Gastrocnemius medialis (tissue), 4 donors: ENCODE results near the gene KCNAB2. TPM values are rescaled to one million over a fixed set of nuclear protein-coding genes. Genes with fewer than 3 reads are reported as not detected.

Experiments
- ATAC-seq, 2 donors: fragments of 150-250 bp; one replicate each; pipeline ENCODE4 v1.9.1; 2016
- DNase-seq, 2 donors: peaks; one replicate each; pipeline ENCODE4 v3.0.0-alpha.2; 2019
- H3K27ac ChIP-seq, 4 donors: fragments of 200-600 bp; sonication (generic); 1 replicate in 1 of 4; 2 replicates in 3 of 4; pipeline ENCODE4 v1.5.1; 2016 to 2018; ENCODE audit warnings: mild to moderate bottlenecking in 2 of 4, moderate library complexity in 1 of 4
- H3K27me3 ChIP-seq, 3 donors: fragments of 200-600 bp; sonication (generic) in 2 of 3; 1 replicate in 1 of 3; 2 replicates in 2 of 3; pipeline versions ENCODE4 v1.5.1 to v1.6.0; 2016 to 2019; ENCODE audit warnings: mild to moderate bottlenecking in 1 of 3, moderate library complexity in 1 of 3
- H3K36me3 ChIP-seq, 2 donors: fragments of 200-600 bp; sonication (generic) in 1 of 2; one replicate each; pipeline ENCODE4 v1.5.1; 2017 to 2018
- H3K4me1 ChIP-seq, 2 donors: fragments of 200-600 bp; sonication (generic) in 1 of 2; one replicate each; pipeline ENCODE4 v1.5.1; 2016 to 2017; ENCODE audit warnings: mild to moderate bottlenecking in 2 of 2
- H3K4me3 ChIP-seq, 4 donors: fragments of 200-600 bp; sonication (generic) in 3 of 4; 1 replicate in 1 of 4; 2 replicates in 3 of 4; pipeline ENCODE4 v1.5.1; 2016 to 2019; ENCODE audit warnings: mild to moderate bottlenecking in 2 of 4
- H3K9me3 ChIP-seq, 3 donors: fragments of 200-600 bp; sonication (generic) in 2 of 3; 1 replicate in 1 of 3; 2 replicates in 2 of 3; pipeline ENCODE4 v1.5.1; 2016 to 2019
- CTCF ChIP-seq, 5 experiments: fragments of 450-650 bp in 3 of 5; fragments of 200-600 bp in 2 of 5; sonication (generic) in 2 of 5; IDR thresholded peaks in 4 of 5; conservative IDR thresholded peaks in 1 of 5; 1 replicate in 4 of 5; 2 replicates in 1 of 5; pipeline ENCODE4 v1.5.1; 2016 to 2019; ENCODE audit warnings: antibody characterized with exemption in 5 of 5, mild to moderate bottlenecking in 3 of 5, moderate library complexity in 3 of 5
- POLR2A ChIP-seq, 2 donors: fragments of 450-650 bp; IDR thresholded peaks; one replicate each; pipeline ENCODE4 v1.6.1; 2017; ENCODE audit warnings: antibody characterized with exemption in 2 of 2, mild to moderate bottlenecking in 2 of 2, moderate library complexity in 2 of 2
- in situ Hi-C, 4 donors: fragments of 200-750 bp; cut with MboI; loops; one replicate each; pipeline versions ENCODE4 v1.15.0 to v1.8.0; 2017; ENCODE audit warnings: low sequenced_read_pairs in 4 of 4
- intact Hi-C: fragments of 100-400 bp; cut with DNase I; formaldehyde crosslinking; loops from one replicate; pipeline ENCODE4 v1.15.1; 2023; ENCODE audit warnings: low total_unique reads
- total RNA-seq, 4 donors: library from RNA; depleted of rRNA; stranded (reverse); fragments of >200 nt; gene quantifications; one replicate each; pipeline versions ENCODE4 v1.1.0 to v1.2.3, GENCODE V29; 2016

The KCNAB2 gene
- 1 to 10 TPM; 2.8 to 7.8 (median 4.5) TPM for total RNA-seq

DNA sequence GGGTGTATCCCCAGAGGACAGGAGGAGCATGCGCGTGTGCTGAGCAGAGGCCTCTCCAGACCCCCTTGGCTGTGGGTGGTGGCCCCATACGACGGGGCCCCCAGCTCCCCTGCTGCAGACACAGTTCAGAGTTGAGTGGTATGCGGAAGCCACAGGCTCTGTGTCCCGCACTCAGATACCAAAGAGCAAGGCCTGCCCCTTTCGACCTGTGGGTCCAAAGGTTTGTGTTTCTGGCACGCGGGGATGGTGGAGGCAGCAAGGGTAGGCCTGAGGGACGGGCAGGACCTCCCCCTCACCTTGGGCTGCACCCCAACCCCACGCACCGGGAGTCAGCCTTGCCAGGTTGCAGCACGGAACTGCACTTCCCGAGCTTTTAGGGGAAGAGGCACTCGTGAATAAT lies at the start of gene KCNAB2:
KCNAB2 (plus strand) TSS at position 328 of the 400 bp plus-strand sequence. CDS start 5,649 bp downstream, outside the sequence.
- DNase-seq (no peak), ATAC-seq (no peak)
- Histone ChIP-seq H3K4me1 (no peaks in the 10 kb centered on the region), H3K36me3 (no peaks in the 10 kb centered on the region), H3K27ac (no peak within 1 kb of the TSS), H3K27me3 (no peaks in the 10 kb centered on the region), H3K4me3 (no peak within 1 kb of the TSS), H3K9me3 (no peaks in the 10 kb centered on the region)
- intact Hi-C loops: no loop called here
- in situ Hi-C loops: no loop called here
- TF ChIP-seq POLR2A (IDR thresholded peaks at IDR 0.05) (no peak), CTCF (IDR thresholded peaks at IDR 0.05 in 4 of 5, conservative IDR thresholded peaks at IDR 0.05 in 1 of 5) (no peak)

DNA sequence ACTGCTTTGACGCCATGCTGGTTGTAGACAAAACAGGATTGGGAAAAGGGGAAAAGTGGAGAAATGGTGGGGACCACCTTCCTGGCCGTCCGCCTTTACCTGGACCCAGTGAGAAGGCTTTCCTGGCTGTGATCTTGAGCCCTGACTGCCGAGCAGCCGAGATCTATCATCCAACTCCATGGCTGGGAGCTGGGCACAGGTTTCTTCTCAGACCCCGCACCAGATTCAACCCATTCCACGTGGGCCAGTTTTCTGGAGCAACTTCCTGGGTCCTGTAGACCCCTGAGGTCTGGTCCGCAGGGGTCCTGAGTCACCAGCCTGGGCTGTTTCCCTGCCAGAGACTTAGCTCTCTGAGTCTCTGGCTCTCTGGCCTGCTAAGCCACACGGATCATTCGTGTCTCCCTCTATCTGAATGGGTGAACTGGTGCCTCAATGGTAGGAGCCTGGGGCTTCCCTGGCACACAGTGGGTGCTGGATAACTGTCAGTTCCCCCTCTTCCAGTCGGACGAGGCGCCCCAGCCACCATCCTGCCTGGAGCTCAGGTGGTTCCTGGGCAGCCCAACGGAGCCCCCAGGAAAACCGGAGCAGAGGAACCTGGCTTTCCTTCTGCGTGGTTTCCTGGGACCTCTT lies 48.9 kb upstream of the KCNAB2 start:
- intact Hi-C loops (no loop called here), in situ Hi-C loops (no loop called here)
- Histone ChIP-seq H3K36me3 (no peaks in the 10 kb centered on the region), H3K4me3 (no peak overlapping the region), H3K27me3 (peaks cover 0 to 7% (median 5%) of the 10 kb centered on the region in 3 donors), H3K27ac (no peak overlapping the region), H3K4me1 (peaks cover 4 to 8% of the 10 kb centered on the region in 2 donors), H3K9me3 (no peaks in the 10 kb centered on the region)
- DNase-seq (peak in 1 of 2 donors; percentile 5), ATAC-seq (no peak)
- TF ChIP-seq POLR2A (IDR thresholded peaks at IDR 0.05) (no peak), CTCF (IDR thresholded peaks at IDR 0.05 in 4 of 5, conservative IDR thresholded peaks at IDR 0.05 in 1 of 5) (no peak)

DNA sequence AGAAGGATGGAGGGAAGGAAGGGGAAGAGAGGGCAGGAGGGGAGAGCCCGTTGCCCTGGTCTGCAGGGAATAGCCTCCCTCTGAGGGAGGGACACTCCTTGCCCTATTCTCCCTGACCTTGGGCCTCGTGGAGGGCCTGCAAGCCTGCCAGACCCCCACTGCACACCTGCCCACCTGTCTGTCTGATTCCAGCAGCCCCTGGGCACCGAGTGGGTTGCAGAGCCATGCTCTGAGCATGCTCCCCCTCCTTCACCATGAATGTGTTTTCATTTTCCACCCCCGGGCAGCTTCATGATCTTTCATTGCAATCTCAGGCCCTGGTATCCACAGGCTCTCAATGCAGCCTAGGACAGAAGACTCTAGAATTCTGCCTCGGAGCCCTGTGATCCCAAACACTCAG lies 48.4 kb upstream of the KCNAB2 start:
- H3K27ac ChIP-seq: no peak overlapping the region
- no peak for TF ChIP-seq POLR2A (IDR thresholded peaks at IDR 0.05)
- H3K36me3 ChIP-seq: no peaks in the 10 kb centered on the region
- H3K4me3 ChIP-seq: no peak overlapping the region
- DNase-seq (no peak), ATAC-seq (no peak)
- intact Hi-C loops (no loop called here), in situ Hi-C loops (no loop called here)
- H3K27me3 ChIP-seq: peaks cover 0 to 7% (median 5%) of the 10 kb centered on the region in 3 donors
- H3K4me1 ChIP-seq: peaks cover 4 to 8% of the 10 kb centered on the region in 2 donors
- no peaks in the 10 kb centered on the region for H3K9me3 ChIP-seq

DNA sequence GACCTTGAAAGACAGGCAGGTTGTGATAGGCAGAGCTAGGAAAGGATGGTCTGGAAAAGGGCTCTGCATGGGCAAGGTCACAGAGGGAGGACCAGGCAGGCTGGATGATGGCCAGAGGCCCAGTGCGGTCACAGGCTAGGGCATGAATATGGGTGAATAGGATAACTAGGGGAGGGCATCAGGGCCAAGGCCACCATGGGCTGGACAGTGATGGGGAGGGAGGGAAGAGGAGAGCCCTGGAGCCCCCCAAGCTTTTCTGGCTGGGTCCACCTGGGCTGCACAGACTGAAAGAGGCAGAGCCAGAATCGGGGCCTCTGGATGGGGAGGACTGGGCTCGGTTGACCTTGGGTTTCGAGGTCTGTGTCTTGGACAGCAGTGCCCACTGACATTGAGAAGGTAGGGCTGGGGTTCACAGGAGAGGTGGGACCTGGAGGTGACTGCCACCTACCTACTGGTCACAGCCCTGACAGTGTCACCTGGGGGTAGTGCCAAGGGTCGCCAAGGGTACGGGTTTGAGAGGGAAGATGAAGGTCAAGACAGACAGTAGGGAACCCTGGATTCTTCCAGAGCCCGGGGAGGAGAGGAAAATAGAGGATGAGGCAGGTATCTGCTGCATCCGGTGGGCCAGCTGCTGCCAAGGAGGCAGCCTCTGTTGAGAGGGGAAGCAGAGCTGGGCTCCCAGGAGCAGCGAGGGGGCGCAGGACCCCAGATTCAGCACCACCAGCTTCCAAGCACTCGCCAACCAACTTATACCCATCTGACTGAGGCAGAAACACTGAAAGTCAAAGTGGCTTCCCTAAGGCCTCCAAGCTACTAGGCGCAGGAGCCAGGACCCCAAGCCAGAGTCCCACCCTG lies 47.4 kb upstream of the KCNAB2 start:
- no peak for DNase-seq
- ATAC-seq: no peak
- Histone ChIP-seq H3K4me1 (peaks cover 3 to 4% of the 10 kb centered on the region in 2 donors), H3K4me3 (no peak overlapping the region), H3K27me3 (peaks cover 0 to 5% (median 4%) of the 10 kb centered on the region in 3 donors), H3K9me3 (no peaks in the 10 kb centered on the region), H3K27ac (no peak overlapping the region), H3K36me3 (no peaks in the 10 kb centered on the region)
- intact Hi-C loops (no loop called here), in situ Hi-C loops (no loop called here)
- TF ChIP-seq CTCF (IDR thresholded peaks at IDR 0.05 in 4 of 5, conservative IDR thresholded peaks at IDR 0.05 in 1 of 5): no peak
- TF ChIP-seq POLR2A (IDR thresholded peaks at IDR 0.05): no peak

DNA sequence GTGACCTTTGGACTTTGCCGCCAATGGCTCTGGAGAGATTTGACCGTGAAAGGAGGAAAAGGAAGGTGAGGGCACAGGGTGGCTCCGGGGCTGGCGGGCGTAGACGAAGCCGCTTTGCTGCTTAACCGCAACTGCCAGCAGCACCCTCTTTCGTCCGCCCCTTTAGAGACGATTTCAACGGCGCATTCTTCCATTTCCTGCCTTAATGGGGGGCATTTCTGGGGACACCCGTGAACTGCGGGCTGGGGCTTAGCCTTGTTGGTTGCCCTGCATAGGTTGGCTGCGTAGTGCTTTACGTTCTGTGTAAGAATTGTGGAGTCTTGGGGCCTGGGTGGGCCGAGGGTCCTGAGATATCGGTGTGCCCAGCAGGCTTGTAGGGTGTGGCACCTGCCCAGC lies 46.8 kb upstream of the KCNAB2 start:
- no peaks in the 10 kb centered on the region for H3K36me3 ChIP-seq
- no peaks in the 10 kb centered on the region for H3K9me3 ChIP-seq
- TF ChIP-seq POLR2A (IDR thresholded peaks at IDR 0.05) (no peak), CTCF (IDR thresholded peaks at IDR 0.05 in 4 of 5, conservative IDR thresholded peaks at IDR 0.05 in 1 of 5) (no peak)
- H3K27me3 ChIP-seq: no peaks in the 10 kb centered on the region
- H3K4me1 ChIP-seq: no peaks in the 10 kb centered on the region
- no peak overlapping the region for H3K4me3 ChIP-seq
- in situ Hi-C loops (no loop called here), intact Hi-C loops (no loop called here)
- ATAC-seq (no peak), DNase-seq (no peak)
- no peak overlapping the region for H3K27ac ChIP-seq
